Right atrium auricular region (tissue), 2 donors: ENCODE data around the gene ZBTB5. TPM values are rescaled to one million over a fixed set of nuclear protein-coding genes. Genes with fewer than 3 reads are reported as not detected.

Source experiments
- DNase-seq: peaks from one replicate; pipeline ENCODE4 v3.0.0-alpha.2; 2019; ENCODE audit warnings: low spot score
- H3K27ac ChIP-seq, 2 donors: fragments of 200-600 bp; sonication (generic); 1 replicate in 1 of 2; 2 replicates in 1 of 2; pipeline ENCODE4 v1.5.1; 2016 to 2019
- H3K27me3 ChIP-seq, 2 donors: fragments of 200-600 bp; sonication (generic); one replicate each; pipeline versions ENCODE4 v1.5.1 to v1.6.0; 2017 to 2019
- H3K36me3 ChIP-seq: fragments of 200-600 bp; sonication (generic); one replicate; pipeline ENCODE4 v1.5.1; 2016
- H3K4me1 ChIP-seq, 2 donors: fragments of 200-600 bp; sonication (generic); one replicate each; pipeline versions ENCODE4 v1.5.1 to v1.6.0; 2017 to 2019
- H3K4me3 ChIP-seq, 2 donors: fragments of 200-600 bp; sonication (generic); 1 replicate in 1 of 2; 2 replicates in 1 of 2; pipeline ENCODE4 v1.5.1; 2017 to 2019; ENCODE audit warnings: mild to moderate bottlenecking in 1 of 2, moderate library complexity in 1 of 2
- H3K9me3 ChIP-seq, 2 donors: fragments of 200-600 bp; sonication (generic); one replicate each; pipeline ENCODE4 v1.5.1; 2019
- total RNA-seq, 2 donors: library from RNA; depleted of rRNA; stranded (reverse); fragments of >200 nt; gene quantifications; one replicate each; pipeline ENCODE4 v1.1.0, GENCODE V29; 2016
- TF ChIP-seq, protein P1 (sequence below), 2 donors: fragments of 200-600 bp; sonication (generic); IDR thresholded peaks; one replicate each; pipeline ENCODE4 v1.5.1; 2019; ENCODE audit warnings: antibody characterized with exemption in 2 of 2

ZBTB5 gene
- total RNA-seq, 2 donors from 2014 or later, result 4.9 to 9.9 TPM

- TF ChIP-seq, protein P1, sequence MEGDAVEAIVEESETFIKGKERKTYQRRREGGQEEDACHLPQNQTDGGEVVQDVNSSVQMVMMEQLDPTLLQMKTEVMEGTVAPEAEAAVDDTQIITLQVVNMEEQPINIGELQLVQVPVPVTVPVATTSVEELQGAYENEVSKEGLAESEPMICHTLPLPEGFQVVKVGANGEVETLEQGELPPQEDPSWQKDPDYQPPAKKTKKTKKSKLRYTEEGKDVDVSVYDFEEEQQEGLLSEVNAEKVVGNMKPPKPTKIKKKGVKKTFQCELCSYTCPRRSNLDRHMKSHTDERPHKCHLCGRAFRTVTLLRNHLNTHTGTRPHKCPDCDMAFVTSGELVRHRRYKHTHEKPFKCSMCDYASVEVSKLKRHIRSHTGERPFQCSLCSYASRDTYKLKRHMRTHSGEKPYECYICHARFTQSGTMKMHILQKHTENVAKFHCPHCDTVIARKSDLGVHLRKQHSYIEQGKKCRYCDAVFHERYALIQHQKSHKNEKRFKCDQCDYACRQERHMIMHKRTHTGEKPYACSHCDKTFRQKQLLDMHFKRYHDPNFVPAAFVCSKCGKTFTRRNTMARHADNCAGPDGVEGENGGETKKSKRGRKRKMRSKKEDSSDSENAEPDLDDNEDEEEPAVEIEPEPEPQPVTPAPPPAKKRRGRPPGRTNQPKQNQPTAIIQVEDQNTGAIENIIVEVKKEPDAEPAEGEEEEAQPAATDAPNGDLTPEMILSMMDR (IDR thresholded peaks at IDR 0.05), result no peak
- H3K4me3 ChIP-seq, result peak overlapping the region; percentile 67 to 76
- no peaks in the 10 kb centered on the region for H3K27me3 ChIP-seq
- peaks cover 7% of the 10 kb centered on the region for H3K36me3 ChIP-seq
- H3K4me1 ChIP-seq, result peaks cover 0 to 34% of the 10 kb centered on the region in 2 donors
- no peaks in the 10 kb centered on the region for H3K9me3 ChIP-seq
- peak overlapping the region; percentile 85 to 89 for H3K27ac ChIP-seq
- DNase-seq, result no peak
Measured at GRCh38 chr9:37421914-37422288, 43.3 kb downstream of the ZBTB5 start.

GRCh38 chr9:37420271-37421215 lies 44.7 kb downstream of the ZBTB5 start:
- Histone ChIP-seq H3K4me3 (no peak overlapping the region), H3K36me3 (no peaks in the 10 kb centered on the region), H3K4me1 (peaks cover 0 to 33% of the 10 kb centered on the region in 2 donors), H3K9me3 (no peaks in the 10 kb centered on the region), H3K27me3 (no peaks in the 10 kb centered on the region), H3K27ac (no peak overlapping the region)
- DNase-seq, result no peak
- TF ChIP-seq, protein P1 (IDR thresholded peaks at IDR 0.05), result no peak

- H3K27ac ChIP-seq, result no peak overlapping the region
- TF ChIP-seq, protein P1 (IDR thresholded peaks at IDR 0.05), result no peak
- H3K36me3 ChIP-seq, result no peaks in the 10 kb centered on the region
- no peak for DNase-seq
- H3K4me1 ChIP-seq, result peaks cover 0 to 28% of the 10 kb centered on the region in 2 donors
- H3K27me3 ChIP-seq, result no peaks in the 10 kb centered on the region
- no peaks in the 10 kb centered on the region for H3K9me3 ChIP-seq
- H3K4me3 ChIP-seq, result no peak overlapping the region
Measured at GRCh38 chr9:37419204-37419603, 46.0 kb downstream of the ZBTB5 start.

GRCh38 chr9:37417857-37418618 lies 47.2 kb downstream of the ZBTB5 start:
- Histone ChIP-seq H3K4me1 (peaks cover 0 to 16% of the 10 kb centered on the region in 2 donors), H3K27ac (no peak overlapping the region), H3K36me3 (no peaks in the 10 kb centered on the region), H3K4me3 (no peak overlapping the region), H3K27me3 (no peaks in the 10 kb centered on the region), H3K9me3 (no peaks in the 10 kb centered on the region)
- TF ChIP-seq, protein P1 (IDR thresholded peaks at IDR 0.05), result no peak
- no peak for DNase-seq

DNA sequence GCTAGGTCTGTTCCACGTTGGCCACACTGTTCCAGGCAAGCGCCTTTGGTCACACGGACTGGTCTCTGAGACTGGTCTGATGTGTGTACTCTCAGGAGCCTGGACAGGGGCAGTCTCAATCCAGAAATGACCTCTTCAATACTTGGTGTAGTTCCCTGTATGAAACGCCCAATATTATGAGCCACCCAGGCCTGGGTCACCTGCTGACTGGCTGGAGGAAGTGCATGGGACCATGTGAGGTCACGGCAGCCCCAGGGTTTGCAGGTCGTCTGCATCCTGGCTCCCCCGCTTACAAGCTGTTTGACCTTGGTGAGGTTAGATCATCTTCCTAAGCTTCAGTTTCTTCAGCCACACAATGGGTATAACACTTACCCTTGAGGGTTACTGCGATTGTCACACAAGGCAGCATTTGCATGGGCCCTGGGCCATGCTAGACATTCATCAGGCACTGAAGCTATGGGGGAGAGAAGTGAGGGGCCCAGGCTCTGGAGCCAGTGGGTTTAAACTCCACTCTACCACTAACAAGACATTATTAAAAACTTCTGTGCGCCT lies 47.9 kb downstream of the ZBTB5 start:
- no peak for DNase-seq
- TF ChIP-seq, protein P1 (IDR thresholded peaks at IDR 0.05), result no peak
- H3K4me3 ChIP-seq, result no peak overlapping the region

More for the DNA sequence above, 47.9 kb downstream of the ZBTB5 start:
- Histone ChIP-seq H3K4me1 (peaks cover 0 to 21% of the 10 kb centered on the region in 2 donors), H3K9me3 (no peaks in the 10 kb centered on the region), H3K27me3 (no peaks in the 10 kb centered on the region), H3K36me3 (no peaks in the 10 kb centered on the region), H3K27ac (no peak overlapping the region)
